Left lung (tissue), 10 donors: ENCODE data around the gene ALPL. TPM values are rescaled to one million over a fixed set of nuclear protein-coding genes. Genes with fewer than 3 reads are reported as not detected.

Experiments used
- ATAC-seq: fragments of 200-7000 bp; cut with Tn5 transposase; one replicate; pipeline ENCODE4 v1.9.1; 2020; ENCODE audit warnings: moderate library complexity
- DNase-seq, 4 donors: peaks; one replicate each; pipeline ENCODE4 v3.0.0-alpha.2; 2013 to 2020
- H3K27ac ChIP-seq, 2 donors: fragments of 200-600 bp; sonication (generic) in 1 of 2; one replicate each; pipeline versions ENCODE4 v1.5.0 to v1.8.0; 2020 to 2021
- H3K27me3 ChIP-seq, 2 donors: fragments of 200-600 bp; sonication (generic) in 1 of 2; one replicate each; pipeline versions ENCODE4 v1.5.0 to v1.8.0; 2020 to 2021
- H3K36me3 ChIP-seq, 2 donors: fragments of 200-600 bp; sonication (generic) in 1 of 2; one replicate each; pipeline versions ENCODE4 v1.5.0 to v1.8.0; 2020 to 2021
- H3K4me1 ChIP-seq, 2 donors: fragments of 200-600 bp; one replicate each; pipeline ENCODE4 v1.8.0; 2021
- H3K4me3 ChIP-seq, 2 donors: fragments of 200-600 bp; sonication (generic) in 1 of 2; one replicate each; pipeline versions ENCODE4 v1.5.0 to v1.8.0; 2020 to 2021; ENCODE audit warnings: mild to moderate bottlenecking in 1 of 2
- H3K9me3 ChIP-seq, 2 donors: fragments of 200-600 bp; sonication (generic) in 1 of 2; one replicate each; pipeline versions ENCODE4 v1.5.0 to v1.8.0; 2020 to 2021
- intact Hi-C, 2 donors: fragments of 100-400 bp; cut with DNase I; formaldehyde crosslinking; loops; one replicate each; pipeline versions ENCODE4 v1.11.2 to v1.14.2; 2022
- polyA plus RNA-seq, 6 donors: library from polyadenylated mRNA; unstranded; fragments of 120-200 nt; gene quantifications; one replicate each; pipeline ENCODE4 v1.2.1, GENCODE V29; 2013; ENCODE audit not compliant: insufficient read length in 6 of 6
- total RNA-seq, 2 donors: library from RNA; stranded (reverse); fragmentation: NEBNext Ultra II Directional; extraction: Animal tissue kit (Norgen Biotek cat#: 25700); gene quantifications; one replicate each; pipeline ENCODE4 v1.2.1, GENCODE V29; 2021
- TF ChIP-seq, protein P1 (sequence below), 2 donors: fragments of 200-600 bp; sonication (generic) in 1 of 2; IDR thresholded peaks; one replicate each; pipeline versions ENCODE4 v1.5.0 to v1.8.0; 2021; ENCODE audit warnings: antibody characterized with exemption in 2 of 2
- donor health status: DM: no; HTN: yes; CAD: no.
- donor health status: DM: no; HTN: no; CAD: no.

The ALPL gene
- total and polyA plus RNA-seq, 8 donors = 1.0 to 198 (median 1.5) TPM

DNA sequence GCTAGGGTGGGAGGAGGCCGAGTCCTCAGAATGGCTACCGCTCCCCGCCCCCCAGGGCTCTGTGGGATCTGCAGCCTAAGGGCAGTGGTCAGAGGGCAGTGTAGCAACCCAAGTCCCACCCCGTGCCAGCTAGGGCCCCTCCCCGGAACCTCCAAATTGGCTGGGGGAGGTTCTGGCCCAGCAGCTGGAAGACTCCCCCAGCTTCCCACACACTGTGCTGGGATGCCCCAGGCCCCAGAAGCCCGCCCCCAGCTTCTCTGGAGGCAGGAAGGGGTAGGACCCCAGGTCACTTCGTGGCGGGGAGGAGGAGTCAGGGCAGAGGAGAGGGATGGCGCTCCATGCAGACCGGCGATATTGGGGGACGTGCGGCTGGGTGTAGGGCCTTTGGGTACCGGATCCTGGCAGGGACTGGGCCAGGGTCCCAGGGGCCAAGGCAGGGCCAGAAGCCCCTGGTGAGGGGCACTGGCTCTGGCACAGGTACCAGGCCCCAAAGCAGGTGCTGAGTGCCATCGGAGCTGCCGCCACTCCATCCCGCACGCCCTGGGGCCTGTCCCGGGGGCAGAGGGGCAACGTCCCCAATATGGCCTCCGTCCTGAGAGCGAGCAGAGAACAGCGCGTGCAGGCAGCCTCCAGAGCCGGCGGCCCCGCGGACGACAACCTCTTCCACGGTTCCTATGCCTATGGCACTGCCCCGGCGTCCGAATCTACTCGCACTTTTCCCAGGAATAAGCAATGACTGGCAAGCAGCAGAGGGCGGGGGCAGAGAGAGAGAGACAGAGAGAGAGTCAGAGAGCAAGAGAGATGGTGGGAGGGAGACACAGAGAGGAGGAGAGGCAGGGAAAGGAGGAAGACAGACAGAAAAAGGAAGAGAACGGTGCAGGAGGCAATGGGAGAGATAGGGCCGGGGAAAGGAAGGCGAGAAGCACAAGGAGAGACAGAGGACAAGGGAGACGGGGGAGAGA, 94.2 kb downstream of the ALPL start:
- DNase-seq (no peak), ATAC-seq (no peak)
- Histone ChIP-seq H3K27me3 (peaks cover 0 to 32% of the 10 kb centered on the region in 2 donors), H3K4me1 (no peaks in the 10 kb centered on the region), H3K36me3 (no peaks in the 10 kb centered on the region), H3K9me3 (no peaks in the 10 kb centered on the region), H3K27ac (no peak overlapping the region), H3K4me3 (no peak overlapping the region)
- intact Hi-C loops = no loop called here
- TF ChIP-seq, protein P1, sequence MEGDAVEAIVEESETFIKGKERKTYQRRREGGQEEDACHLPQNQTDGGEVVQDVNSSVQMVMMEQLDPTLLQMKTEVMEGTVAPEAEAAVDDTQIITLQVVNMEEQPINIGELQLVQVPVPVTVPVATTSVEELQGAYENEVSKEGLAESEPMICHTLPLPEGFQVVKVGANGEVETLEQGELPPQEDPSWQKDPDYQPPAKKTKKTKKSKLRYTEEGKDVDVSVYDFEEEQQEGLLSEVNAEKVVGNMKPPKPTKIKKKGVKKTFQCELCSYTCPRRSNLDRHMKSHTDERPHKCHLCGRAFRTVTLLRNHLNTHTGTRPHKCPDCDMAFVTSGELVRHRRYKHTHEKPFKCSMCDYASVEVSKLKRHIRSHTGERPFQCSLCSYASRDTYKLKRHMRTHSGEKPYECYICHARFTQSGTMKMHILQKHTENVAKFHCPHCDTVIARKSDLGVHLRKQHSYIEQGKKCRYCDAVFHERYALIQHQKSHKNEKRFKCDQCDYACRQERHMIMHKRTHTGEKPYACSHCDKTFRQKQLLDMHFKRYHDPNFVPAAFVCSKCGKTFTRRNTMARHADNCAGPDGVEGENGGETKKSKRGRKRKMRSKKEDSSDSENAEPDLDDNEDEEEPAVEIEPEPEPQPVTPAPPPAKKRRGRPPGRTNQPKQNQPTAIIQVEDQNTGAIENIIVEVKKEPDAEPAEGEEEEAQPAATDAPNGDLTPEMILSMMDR (IDR thresholded peaks at IDR 0.05) = no peak

DNA sequence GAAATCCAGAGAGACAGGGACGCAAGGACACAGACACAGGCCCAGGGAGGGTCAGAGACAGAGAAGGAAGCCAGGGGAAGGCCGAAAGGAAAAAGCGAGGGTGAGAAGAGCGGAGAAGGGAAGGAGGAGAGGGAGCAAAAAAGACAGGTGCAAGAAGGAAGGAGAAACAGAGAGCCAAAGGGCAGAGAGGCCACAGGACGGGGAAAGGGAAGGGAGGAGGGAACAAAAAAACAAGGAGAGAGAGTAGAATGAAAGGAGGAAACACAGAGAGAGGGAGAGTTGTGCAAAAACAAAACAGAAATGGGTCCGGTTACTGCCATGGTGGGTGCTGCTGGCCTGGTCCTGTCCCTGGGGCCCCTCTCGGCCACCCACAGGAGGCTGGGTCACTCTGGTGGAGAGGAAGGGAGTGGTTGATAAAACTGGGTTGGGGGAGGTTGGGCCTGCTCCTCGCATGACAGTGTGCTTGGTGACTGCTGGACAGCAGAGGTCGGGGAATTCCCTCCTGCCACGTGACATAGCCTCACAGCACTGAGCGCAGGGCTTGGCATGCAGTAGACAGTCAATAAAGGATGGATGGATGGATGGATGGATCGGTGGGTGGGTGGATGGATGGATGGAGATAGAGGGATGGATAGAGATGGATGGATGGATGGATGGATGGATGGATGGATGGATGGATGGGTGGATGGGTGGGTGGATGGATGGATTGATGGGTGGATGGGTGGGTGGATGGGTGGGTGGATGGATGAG, 95.2 kb downstream of the ALPL start:
- H3K4me1 ChIP-seq = no peaks in the 10 kb centered on the region
- ATAC-seq = no peak

DNA sequence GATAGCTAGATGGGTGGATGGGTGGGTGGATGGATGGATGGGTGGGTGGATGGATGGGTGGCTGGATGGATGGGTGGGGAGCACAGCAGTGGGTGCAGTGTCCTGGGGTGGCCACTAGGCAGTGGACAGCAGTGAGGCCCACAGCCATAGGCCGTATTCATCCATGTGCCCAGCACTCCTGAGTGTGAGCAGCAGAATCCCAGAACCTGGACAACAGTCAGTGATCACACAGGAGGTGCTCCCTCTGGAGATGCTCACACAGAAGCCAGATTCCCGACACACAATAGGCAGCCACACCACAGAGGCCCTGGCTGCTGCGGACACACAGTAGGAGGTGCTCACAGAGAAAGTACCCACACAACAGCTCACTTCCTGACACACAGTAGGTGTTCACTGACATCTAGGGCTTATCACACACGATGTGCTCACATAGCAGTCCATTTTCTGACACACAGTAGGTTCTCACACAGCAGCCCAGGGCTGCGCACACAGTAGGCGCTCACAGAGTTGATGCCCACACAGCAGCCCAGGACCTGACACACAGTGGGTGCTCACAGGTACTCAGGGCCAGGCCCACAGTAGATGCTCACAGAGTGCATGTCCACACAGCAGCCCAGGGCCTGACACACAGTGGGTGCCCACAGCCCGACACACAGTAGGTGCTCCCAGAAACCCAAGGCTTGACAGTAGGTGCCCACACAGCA, 95.9 kb downstream of the ALPL start:
- TF ChIP-seq, protein P1 (IDR thresholded peaks at IDR 0.05) = no peak
- Histone ChIP-seq H3K27me3 (peaks cover 0 to 49% of the 10 kb centered on the region in 2 donors), H3K4me3 (no peak overlapping the region), H3K27ac (no peak overlapping the region), H3K36me3 (no peaks in the 10 kb centered on the region), H3K4me1 (no peaks in the 10 kb centered on the region), H3K9me3 (no peaks in the 10 kb centered on the region)
- no peak for ATAC-seq
- intact Hi-C loops = no loop called here
- DNase-seq = no peak

More for the DNA sequence above, 95.2 kb downstream of the ALPL start:
- Histone ChIP-seq H3K4me3 (no peak overlapping the region), H3K27me3 (peaks cover 0 to 42% of the 10 kb centered on the region in 2 donors), H3K9me3 (no peaks in the 10 kb centered on the region), H3K27ac (no peak overlapping the region), H3K36me3 (no peaks in the 10 kb centered on the region)
- TF ChIP-seq, protein P1 (IDR thresholded peaks at IDR 0.05) = no peak
- intact Hi-C loops = no loop called here
- DNase-seq = no peak

DNA sequence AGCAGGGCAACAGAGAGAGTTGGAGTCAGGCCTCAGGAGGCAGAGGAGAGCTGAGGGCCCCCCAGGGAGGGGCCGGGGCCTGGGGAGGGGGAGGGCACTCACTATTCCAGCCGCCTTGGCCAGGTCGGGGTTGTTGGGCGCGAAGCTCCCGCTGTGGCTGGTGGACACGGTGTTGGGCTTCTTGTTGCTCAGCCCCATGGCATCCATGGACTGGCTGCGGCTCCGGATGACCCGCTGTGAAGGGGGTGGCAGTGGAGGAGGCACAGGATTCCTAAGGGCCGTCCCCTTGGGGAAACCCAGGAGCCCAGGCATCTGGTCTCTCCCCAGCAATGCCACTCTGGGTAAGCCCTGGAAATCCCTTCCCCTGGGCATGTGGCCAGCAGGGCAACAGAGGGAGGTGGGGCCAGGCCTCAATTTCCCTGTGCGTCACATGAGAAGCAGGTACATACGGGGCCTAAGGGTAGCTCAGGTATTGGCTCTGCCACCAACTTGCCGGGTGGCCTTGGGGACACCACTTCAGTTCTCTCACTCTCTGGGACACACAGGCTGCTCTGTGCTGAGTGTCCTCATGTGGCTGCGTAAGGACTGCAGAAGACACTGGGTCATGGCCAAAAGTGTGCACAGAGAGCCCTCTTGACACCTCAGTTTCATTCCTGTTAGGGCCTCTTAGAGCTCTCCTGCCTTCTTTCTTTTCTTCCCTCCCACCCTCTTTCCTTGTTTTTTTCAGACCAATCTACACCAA, 96.9 kb downstream of the ALPL start:
- ATAC-seq (peak; percentile 16), DNase-seq (peak in 1 of 4 donors; percentile 33)
- H3K9me3 ChIP-seq = no peaks in the 10 kb centered on the region
- H3K4me1 ChIP-seq = no peaks in the 10 kb centered on the region
- intact Hi-C loops = no loop called here
- peaks cover 0 to 45% of the 10 kb centered on the region in 2 donors for H3K27me3 ChIP-seq
- H3K27ac ChIP-seq = no peak overlapping the region
- H3K4me3 ChIP-seq = no peak overlapping the region
- TF ChIP-seq, protein P1 (IDR thresholded peaks at IDR 0.05) = no peak
- peaks cover 0 to 2% of the 10 kb centered on the region in 2 donors for H3K36me3 ChIP-seq
